ENCODE results near the gene LMX1A.

The LMX1A gene

GRCh38 chr1:165364568-165365133 is 8.1 kb upstream of the LMX1A start:
- no peaks in the 10 kb centered on the region for H3K36me3 Mint-ChIP-seq (ENCODE audit: low read depth)
- no peak overlapping the region for H3K4me3 Mint-ChIP-seq
- H3K27ac Mint-ChIP-seq: no peak overlapping the region
- H3K4me1 Mint-ChIP-seq: no peaks in the 10 kb centered on the region
- peaks cover 86% of the 10 kb centered on the region for H3K27me3 Mint-ChIP-seq (ENCODE audit: low read depth, poor library complexity)
- no peak for DNase-seq
- no peak for TF ChIP-seq CTCF (IDR thresholded peaks at IDR 0.05)
- H3K9me3 Mint-ChIP-seq: no peaks in the 10 kb centered on the region

GRCh38 chr1:165356876-165357275 is 361 bp upstream of the LMX1A start:
- no peaks in the 10 kb centered on the region for H3K9me3 Mint-ChIP-seq
- peak; percentile 45 for DNase-seq
- peaks cover 100% of the 10 kb centered on the region for H3K27me3 Mint-ChIP-seq (ENCODE audit: low read depth, poor library complexity)
- H3K4me1 Mint-ChIP-seq: peaks cover 34% of the 10 kb centered on the region
- no peaks in the 10 kb centered on the region for H3K36me3 Mint-ChIP-seq (ENCODE audit: low read depth)
- peak overlapping the region; percentile 67 for H3K4me3 Mint-ChIP-seq
- H3K27ac Mint-ChIP-seq: no peak overlapping the region
- TF ChIP-seq CTCF (IDR thresholded peaks at IDR 0.05): no peak

GRCh38 chr1:165355139-165355976 is 1.2 kb downstream of the LMX1A start:
- H3K4me1 Mint-ChIP-seq: peaks cover 39% of the 10 kb centered on the region
- H3K9me3 Mint-ChIP-seq: no peaks in the 10 kb centered on the region
- TF ChIP-seq CTCF (IDR thresholded peaks at IDR 0.05): no peak
- no peaks in the 10 kb centered on the region for H3K36me3 Mint-ChIP-seq (ENCODE audit: low read depth)
- peak overlapping the region; percentile 76 for H3K4me3 Mint-ChIP-seq
- DNase-seq: peak; percentile 21
- H3K27me3 Mint-ChIP-seq (ENCODE audit: low read depth, poor library complexity): peaks cover 100% of the 10 kb centered on the region
- no peak overlapping the region for H3K27ac Mint-ChIP-seq

- peak overlapping the region; percentile 76 for H3K4me3 Mint-ChIP-seq
Observed at GRCh38 chr1:165354739-165355138, 1.8 kb downstream of the LMX1A start.

GRCh38 chr1:165353731-165354671 is 2.5 kb downstream of the LMX1A start:
- no peak for TF ChIP-seq CTCF (IDR thresholded peaks at IDR 0.05)
- Mint-ChIP-seq H3K36me3 (ENCODE audit: low read depth) (no peaks in the 10 kb centered on the region), H3K9me3 (no peaks in the 10 kb centered on the region), H3K27me3 (ENCODE audit: low read depth, poor library complexity) (peaks cover 100% of the 10 kb centered on the region), H3K4me3 (peak overlapping the region; percentile 74), H3K4me1 (peaks cover 39% of the 10 kb centered on the region), H3K27ac (no peak overlapping the region)
- DNase-seq: peak; percentile 22

More at GRCh38 chr1:165354739-165355138, 1.8 kb downstream of the LMX1A start:
- Mint-ChIP-seq H3K27me3 (ENCODE audit: low read depth, poor library complexity) (peaks cover 100% of the 10 kb centered on the region), H3K36me3 (ENCODE audit: low read depth) (no peaks in the 10 kb centered on the region), H3K4me1 (peaks cover 39% of the 10 kb centered on the region), H3K27ac (no peak overlapping the region), H3K9me3 (no peaks in the 10 kb centered on the region)
- DNase-seq: peak; percentile 25
- no peak for TF ChIP-seq CTCF (IDR thresholded peaks at IDR 0.05)

Data from nephron progenitor cell (in vitro differentiated cells).